ENCODE results near the gene MRPL34.
A peak's percentile ranks its signal among the peaks of the same experiment; 100 is the strongest.
"Not testable (repeated sequence)": the region's sequence is repeated elsewhere in the genome, so short reads cannot be mapped to it uniquely, and the experiment has no call there.

The MRPL34 gene

DNA sequence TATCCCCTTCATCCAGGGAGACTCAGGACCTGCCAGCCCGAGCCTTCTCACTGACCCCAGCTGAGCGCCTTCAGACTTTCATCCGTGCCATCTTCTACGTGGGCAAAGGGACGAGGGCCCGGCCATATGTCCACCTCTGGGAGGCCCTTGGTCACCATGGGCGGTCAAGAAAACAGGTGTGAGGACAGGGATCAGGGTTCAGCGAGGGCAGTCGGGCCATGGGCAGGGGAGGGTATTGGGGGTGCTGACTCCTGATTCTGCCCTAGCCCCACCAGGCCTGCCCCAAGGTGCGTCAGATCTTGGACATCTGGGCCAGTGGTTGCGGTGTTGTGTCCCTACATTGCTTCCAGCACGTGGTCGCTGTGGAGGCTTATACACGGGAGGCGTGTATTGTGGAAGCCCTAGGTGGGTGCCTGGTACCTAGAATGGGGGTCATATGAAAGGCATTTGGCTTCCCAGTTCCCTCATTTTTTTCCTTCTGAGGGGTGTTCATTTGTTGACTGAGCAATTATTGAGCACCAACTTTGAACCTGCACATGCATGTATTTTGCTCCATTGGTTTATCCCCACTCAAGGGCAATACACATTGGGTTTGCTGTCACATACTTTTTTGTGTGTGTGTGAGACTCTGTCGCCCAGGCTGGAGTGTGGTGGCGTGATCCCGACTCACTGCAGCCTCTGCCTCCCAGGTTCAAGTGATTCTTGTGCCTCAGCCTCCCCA, 20.1 kb upstream of the MRPL34 start:
- ATAC-seq: no peak

DNA sequence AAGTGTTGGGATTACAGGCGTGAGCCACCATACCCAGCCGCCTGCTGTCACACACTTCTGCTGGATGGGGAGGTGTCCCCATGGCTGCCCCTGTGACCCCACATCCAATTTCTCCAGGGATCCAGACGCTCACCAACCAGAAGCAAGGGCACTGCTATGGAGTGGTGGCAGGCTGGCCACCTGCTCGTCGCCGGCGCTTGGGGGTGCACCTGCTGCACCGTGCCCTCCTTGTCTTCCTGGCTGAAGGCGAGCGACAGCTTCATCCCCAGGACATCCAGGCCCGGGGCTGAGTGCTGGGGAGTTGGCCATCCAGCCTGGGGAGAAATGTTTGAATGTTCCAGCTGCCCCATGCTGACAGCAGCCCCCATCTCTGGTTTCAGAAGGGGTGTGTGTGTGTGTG, 19.4 kb upstream of the MRPL34 start:
- ATAC-seq: no peak

DNA sequence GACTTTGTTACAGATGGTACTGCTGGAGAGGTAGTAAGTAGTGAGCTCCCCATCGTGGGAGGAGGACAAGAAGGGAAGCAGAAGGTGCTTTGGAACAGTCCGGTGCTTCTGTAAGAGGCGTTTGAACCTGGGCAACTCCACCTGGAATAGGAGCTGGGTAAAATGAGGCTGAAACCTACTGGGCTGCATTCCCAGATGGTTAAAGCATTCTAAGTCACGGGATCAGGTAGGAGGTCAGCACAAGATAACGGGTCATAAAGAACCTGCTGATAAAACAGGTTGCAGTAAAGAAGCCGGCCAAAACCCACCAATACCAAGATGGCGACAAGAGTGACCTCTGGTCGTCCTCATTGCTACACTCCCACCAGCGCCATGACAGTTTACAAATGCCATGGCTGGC, 18.9 kb upstream of the MRPL34 start:
- ATAC-seq: no peak

DNA sequence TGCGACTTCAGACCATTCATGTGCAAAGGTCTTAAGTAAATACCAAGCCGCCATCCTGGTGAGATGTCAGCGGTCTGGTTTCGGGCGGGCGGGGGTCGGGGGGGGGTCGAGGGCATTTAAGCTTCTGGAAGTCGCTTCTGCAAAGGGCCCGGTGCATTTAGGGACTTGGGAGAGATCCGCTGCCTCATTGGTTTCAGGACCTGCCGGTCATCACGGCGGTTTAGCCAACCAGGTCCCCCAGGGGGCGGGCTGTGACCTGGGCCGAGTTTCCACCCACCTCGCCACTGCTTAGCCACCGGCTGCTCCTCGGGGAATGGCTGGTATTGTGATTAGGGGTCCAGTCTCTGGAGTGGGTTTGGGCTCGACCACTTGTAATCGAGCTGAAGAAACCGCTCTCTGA, 16.2 kb upstream of the MRPL34 start:
- ATAC-seq: no peak

DNA sequence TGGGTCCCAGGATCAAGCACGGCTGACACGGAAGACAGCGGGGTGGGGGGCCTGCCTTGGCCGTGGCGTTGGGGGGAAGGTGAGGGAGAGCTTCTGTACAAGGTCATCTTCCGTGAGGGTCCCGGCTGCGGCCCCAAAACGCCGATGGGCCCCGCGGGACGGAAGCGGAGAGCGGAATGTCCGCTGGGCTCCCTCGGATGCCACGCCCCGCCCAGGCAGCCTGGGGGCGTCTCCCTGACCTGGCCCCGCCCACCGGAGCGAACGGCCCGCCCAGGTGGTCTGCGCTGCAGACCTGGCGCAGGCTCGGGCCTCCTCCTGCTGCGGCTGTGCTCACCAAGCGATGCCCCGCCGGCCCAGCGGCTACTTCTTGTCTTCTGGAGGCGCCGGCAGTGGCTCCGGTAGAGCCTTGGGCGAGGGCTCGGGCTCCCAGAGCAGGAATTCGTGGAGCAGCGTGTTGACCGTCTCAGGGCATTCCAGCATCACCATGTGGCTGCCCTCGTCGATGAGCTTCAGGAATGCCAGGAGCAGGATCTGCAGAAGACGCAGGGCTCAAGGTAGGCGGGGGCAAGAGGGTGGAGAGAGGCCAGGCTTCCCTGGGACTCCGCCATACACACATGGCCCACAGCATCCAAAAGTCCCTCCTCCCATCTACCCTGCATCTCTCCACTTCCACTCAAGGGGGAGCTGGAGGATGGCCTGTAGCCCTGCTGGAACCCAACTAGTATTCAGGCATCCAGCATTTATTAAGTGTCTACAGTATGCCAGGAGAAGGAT, 13.2 kb upstream of the MRPL34 start:
- ATAC-seq: peak; percentile 96 to 97

DNA sequence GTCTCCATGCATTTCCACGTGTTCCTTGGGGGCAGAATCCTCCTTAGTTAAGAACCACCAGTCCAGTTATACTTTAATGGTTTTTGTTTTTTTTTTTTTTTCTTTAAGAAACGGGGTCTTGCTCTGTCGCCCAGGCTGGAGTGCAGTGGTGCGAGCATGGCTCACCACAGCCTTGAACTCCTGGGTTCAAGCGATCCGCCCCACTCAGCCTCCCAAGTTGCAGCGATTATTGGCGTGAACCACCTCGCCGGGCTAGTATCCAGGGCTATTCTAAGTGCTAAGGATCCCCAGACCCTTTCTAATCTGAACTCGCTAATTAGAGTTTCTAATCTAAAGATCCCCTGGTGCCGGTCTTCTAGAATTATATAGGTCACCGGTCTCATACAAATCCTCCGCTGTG, 12.1 kb upstream of the MRPL34 start:
- ATAC-seq: no peak

DNA sequence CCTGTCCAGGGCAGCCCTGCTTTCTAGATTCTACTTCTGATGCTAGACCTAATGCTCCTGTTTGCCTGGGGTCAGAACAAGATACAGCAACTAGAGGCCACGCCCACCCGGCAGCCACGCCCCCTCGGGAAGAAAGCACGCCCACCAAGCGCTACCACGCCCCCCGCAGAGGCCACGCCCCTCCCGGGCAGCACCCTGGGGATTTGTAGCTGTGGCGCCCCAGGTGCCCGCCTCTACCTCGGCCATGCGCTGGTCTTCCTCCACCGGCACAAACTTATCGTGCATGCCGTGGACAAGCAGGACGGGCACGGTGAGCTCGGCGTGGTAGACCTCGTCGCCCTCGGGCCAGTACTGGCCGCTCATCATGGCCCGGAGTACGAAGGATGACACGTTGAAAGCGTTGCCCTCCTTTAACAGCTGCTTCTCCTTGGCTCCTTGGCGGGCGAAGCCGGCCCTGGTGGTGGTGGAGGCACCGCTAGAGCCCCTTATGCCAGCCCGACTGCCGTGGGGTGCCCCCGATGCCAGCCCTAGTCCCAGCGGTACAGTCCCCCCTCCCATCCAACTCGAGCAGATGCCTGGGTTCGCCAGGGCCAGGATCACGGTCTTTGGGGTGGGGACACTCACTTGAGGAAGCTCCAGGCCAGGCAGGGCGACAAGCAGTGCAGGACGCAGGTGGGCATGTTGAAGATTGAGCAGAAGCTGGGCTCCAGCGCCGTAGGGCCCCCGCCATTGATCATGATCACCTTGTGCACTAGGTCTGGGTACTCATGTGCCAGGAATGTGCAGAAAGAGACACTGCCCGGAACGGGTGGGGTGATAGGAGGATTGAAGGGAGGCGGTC, 11.4 kb upstream of the MRPL34 start:
- ATAC-seq: no peak

DNA sequence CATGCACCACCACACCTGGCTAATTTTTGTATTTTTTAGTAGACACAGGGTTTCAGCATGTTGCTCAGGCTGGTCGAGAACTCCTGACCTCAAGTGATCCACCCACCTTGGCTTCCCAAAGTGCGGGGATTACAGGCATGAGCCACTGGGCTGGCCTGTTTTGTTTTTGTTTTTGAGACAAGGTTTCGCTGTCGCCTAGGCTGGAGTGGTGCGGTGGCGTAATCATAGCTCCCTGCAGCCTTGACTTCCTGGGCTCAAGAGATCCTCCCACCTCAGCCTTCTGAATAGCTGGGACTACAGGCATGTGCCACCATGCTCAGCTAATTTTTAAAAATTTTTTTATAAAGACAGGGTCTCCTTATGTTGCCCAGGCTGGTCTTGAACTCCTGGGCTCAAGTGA, 10.1 kb upstream of the MRPL34 start:
- ATAC-seq: not testable (repeated sequence)

DNA sequence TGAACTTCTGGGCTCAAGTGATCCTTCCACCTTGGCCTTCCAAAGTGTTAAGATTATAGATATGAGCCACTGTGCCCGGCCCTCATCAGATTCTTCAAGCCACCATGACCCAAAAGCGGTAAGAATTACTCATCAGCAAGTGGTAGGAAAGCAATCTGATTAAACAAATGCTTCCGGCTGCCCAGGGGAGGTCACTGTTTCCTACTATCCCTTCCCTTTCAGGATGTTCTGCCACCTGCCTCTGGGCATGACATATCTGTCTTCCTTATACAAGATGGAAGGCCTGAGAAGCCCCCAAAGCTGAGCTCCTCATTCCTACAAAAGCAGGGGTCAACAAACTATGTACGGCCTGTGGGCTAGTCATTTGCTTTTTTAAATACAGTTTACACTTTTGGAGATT, 9.4 kb upstream of the MRPL34 start:
- ATAC-seq: no peak

DNA sequence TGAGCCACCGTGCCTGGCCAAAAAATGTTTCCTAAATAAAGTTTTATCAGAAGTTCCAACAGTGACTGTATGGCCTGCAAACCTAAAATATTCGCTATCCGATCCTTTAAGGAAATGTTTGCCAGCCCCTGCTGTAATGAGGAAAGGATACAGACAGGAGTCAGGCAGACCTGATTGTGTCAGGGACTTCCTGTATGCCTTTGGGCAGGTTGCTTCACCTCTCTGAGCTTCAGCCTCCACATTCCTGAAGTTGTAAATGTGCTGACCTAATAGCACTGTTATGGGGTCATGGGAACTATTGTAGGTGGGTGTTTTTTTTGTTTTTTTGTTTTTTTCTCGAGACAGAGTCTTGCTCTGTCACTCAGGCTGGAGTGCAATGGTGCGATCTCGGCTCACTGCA, 8.7 kb upstream of the MRPL34 start:
- ATAC-seq: no peak

DNA sequence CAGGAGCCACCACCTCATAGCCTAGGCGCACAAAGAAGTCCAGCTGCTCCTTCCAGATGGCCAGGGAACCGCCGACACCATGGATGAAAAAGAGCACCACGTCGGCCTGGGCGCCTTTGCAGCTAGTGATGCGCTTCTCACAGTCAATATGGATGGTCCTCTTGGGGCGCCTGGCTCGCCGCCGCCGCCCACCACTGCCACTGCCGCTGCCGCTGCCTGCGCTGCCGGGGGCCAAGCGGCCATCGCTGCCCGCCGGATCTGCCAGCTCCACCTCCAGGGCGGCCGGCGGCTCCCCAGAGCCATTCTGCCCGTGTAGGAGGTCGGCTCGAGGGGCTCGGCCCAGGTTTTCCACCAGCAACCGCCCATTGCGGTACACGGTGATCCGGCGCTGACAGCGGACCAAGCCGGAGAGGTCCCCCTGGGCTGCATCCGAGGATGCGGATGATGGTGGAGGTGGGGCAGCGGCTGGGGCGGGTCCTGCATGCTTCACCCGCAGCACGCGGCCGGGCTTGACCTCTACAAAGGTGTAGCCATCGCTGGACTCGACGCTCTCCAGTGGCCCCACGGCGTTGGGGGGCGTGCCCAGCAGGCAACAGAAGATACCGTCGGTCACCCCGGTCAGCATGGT, 4.6 kb upstream of the MRPL34 start:
- no peak for ATAC-seq

DNA sequence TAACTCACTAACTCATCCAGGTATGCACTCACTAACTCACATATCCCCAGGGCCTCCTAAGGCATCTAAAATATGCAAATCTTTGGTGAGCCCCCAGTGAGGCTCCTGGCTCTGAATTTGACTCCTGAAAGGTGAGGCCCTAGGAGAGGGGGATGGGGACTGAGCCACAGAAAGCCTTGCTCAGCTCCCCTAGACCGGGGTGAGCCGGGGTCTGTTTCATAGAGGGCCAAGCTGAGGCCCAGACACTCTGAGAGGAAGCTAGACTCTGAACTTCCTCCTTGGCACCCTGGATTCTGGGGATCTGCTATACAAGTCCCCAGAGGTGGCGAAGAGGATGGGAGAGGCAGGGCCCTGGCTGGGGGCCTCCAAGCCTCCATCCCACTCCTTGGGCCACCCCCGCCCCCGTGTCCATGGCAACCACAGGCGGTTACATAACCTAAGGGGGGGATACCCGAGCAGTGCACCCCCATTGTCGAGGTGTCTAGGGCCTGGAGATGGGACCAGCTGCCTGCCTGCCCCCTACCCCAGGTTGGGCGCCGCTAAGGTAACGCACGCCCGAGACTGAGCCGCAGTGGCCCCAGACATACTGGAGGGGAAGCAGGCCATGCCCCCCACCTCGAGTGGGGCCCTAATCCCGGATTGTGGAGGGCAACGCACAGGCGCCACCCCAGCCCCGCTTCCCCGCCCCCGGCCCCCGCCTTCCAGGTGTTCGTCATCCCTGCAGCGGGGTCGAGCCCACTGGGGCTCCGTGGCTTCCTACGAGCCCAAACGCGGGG, 3.1 kb upstream of the MRPL34 start:
- ATAC-seq: no peak

DNA sequence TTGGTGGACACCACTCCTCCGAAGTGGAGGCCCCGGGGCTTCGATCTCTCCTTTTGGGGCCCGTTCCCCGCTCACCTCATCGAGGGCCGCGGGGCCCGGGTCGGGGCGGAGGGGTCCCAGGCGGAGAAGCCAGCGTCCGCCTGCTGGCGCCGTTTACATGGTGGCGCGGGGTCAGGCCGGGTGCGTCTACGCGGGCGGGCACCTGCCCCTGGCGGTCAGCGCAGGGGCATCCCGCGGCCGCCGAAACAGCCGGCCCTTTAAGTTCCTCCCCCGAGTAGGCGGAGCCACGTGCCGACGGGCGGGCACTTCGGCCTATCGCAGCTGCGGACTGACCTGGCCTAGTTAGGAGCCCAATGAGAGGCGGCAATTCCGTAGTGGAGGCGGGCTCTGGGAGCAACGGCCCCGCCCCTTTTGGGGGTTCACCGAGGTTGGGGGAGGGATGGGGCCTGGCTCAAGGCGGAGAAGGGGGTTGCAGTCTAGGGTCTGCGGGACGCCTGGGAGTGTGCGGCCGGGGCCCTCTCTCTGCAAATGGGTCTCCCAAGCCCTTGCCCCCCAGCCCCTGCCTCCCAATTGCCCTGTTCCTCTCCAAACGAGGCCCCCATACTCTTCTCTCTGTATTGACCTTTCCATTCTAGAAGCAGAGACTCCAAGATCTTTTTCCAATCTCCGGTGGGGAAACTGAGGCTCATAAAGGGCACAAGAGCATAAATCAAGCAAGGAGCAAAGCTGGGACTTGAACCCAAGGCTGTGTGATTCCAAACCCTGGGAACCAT, 2.3 kb upstream of the MRPL34 start, which contains the start of gene ABHD8:
Gene ABHD8, minus strand, starts transcription at position 259 of the 773 bp plus-strand sequence. CDS start 1,809 bp downstream, outside the sequence.
- ATAC-seq: peak; percentile 73 to 75

DNA sequence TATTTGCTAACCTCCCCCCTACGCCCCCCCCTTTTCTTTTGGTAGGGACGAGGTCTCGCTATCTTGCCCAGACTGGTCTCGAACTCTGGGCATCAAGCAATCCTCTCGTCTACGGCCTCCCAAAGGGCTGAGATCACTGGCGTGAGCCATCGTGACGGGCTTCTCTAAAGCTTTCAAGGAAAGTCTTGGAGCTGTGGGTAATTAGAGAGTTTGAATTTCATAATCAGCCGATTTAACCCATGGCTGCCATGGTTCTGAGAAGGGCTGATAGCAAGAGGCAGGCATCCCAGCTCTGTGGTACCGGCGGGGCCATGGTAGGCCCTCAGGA, 1.8 kb upstream of the MRPL34 start:
- no peak for ATAC-seq

DNA sequence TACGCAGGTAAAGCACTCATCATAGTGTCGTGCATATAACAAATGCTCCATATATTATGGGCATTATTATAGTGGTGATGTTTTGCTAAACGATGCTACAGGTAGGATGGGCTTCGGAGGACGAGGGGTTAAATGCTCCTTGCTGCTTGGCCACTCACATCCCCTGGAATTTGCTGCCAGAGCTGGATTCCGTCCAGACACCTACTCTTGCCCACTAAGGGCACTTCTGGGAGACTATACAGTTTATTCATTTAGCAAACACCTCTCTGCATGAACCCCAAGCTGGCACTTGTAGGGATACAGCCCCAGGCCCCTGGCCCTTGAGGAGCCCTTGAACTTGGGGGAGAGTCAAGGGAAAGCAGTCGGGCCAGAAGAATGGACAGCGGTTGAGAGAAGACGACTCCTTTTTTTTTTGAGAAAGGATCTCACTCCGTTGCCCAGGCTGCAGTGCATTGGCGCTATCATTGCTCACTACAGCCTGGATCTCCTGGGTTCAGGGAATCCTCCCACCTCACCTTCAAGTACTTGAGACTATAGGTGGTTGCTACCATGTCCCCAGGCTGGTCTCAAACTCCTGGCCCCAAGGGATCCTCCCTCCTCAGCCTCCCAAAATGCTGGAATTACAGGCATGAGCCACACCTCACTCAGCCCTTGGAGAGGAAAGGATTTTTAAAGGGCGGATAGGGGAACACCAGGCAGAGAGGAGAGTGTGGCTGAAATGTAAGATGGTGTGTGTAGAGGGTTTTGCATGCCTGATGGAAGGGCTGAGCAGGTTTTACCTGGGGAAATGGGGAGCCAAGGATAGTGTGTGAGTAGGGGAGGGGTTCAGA, 1.1 kb upstream of the MRPL34 start:
- no peak for ATAC-seq

DNA sequence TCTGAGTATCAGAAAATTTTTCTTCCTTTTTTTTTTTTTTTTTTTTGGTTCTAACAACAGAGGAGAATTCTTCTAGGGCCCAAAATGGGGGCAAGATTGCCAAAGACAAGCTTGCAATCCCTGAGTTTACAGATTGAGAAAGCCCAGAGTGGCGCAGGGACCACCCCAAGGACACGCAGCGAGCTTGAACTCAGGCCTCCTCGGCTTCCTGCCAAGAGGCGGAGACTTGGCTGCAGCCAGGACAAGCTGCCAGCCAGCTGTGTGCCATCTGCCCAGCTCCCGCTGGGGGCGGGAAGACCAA, 506 bp upstream of the MRPL34 start:
- no peak for ATAC-seq

DNA sequence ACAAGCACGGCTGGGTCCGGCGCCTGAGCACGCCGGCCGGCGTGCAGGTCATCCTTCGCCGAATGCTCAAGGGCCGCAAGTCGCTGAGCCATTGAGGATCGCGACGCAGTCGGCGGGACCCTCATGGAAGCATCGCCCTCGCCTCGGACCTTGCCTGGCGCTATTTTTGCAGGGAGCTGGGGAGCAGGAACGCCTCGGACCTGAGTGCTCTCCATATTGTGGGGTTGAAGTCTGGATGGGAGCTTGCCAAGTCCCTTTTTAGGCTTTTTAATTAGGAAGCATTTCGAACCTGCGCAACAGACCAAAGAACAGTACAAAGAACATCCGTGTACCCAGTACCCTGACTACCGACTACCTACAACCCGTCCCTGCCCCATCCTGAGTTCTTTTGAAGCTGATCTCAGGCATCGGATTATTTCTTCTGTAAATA, 628 bp downstream of the MRPL34 start:
- ATAC-seq: no peak

DNA sequence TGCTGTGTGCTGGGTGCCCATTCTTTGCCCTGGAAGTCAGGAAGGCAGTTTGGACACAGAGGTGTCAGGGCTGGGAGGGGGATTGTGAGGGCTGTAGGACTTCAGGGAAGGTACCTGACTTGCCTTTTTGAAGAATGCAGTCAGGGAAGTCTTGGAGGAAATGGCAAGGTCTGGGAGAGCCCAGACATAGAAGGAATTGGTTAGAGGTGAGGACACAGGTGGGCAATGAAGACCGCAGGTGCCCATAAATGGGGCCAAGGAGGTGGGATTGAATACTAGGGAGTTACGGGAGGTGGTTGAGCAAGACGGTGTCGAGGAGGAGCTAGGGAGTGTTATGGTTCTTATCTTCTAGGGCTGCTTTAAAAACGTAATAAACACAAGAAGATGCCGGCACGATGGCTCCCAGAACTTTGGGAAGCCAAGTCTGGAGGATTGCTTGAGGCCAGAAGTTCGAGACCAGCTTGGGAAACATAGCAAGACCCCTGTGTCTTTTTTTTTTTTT, 2.3 kb downstream of the MRPL34 start:
- no peak for ATAC-seq

DNA sequence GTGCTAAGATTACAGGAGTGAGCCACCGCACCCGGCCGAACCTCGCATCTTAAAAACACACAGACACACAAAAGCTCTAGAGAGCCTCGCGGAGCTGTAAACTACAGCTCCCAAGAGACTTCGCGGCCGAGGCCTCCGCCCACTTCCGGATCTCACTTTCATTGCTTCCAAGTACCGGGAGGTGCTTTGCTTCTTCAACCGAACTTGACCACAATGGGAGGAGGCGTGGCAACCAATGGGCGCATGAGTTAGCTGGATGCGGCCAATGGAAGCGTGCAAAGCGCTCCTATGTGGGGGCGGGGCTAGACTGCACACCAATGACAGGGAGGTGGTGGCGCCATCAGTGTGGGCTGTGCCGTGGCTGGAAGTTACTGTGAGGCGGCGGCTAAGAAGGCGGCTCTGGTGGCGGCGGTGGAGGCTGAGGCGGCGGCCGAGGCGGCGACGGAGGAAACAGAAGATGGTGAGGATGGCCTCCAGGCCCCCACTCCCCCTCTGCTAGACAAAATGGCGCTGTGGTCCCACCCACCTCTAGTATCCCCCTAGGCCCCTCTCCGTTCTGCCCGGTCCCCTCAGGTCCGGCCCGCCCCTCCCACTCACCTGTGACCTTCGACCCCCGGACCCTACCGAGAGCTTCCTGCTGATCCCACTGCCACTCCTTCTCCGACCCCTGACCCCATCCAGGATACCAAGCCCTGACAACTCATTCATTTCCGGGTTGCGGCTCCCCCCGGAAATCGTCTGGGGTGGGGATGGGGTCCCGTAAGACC, 3.7 kb downstream of the MRPL34 start, which contains the start of gene DDA1:
Gene DDA1, plus strand, starts transcription at position 366 of the 767 bp plus-strand sequence. Its CDS starts 92 bp downstream, at position 458.
- ATAC-seq: peak; percentile 85 to 86
